Medulla oblongata (tissue), 1 donor: Measurements from ENCODE around the gene SYNGR1.
A peak's percentile ranks its signal among the peaks of the same experiment; 100 is the strongest.
"Not testable (repeated sequence)": the region's sequence is repeated elsewhere in the genome, so short reads cannot be mapped to it uniquely, and the experiment has no call there.

Experiments
- DNase-seq: peaks from one replicate; pipeline ENCODE4 v3.0.0-alpha.2; 2015; ENCODE audit errors: extremely low spot score

The SYNGR1 gene

GRCh38 chr22:39316440-39317083 lies 33.2 kb upstream of the SYNGR1 start:
- DNase-seq = peak; percentile 90

- no peak for DNase-seq
Measured at GRCh38 chr22:39317084-39317774, 32.6 kb upstream of the SYNGR1 start.

- no peak for DNase-seq
Measured at GRCh38 chr22:39317775-39318506, 31.9 kb upstream of the SYNGR1 start.

GRCh38 chr22:39318507-39319283 lies 31.1 kb upstream of the SYNGR1 start:
- no peak for DNase-seq

GRCh38 chr22:39319284-39320022 lies 30.3 kb upstream of the SYNGR1 start, which contains the start of gene RPL3:
Gene RPL3 (minus strand): TSS chr22:39319623. CDS start chr22:39319597, 26 bp downstream.
- DNase-seq = peak; percentile 99

- DNase-seq = not testable (repeated sequence)
Measured at GRCh38 chr22:39320616-39321029, 29.2 kb upstream of the SYNGR1 start.

- no peak for DNase-seq
Measured at GRCh38 chr22:39325392-39325932, 24.3 kb upstream of the SYNGR1 start.

GRCh38 chr22:39327995-39328754 lies 21.6 kb upstream of the SYNGR1 start:
- DNase-seq = no peak

GRCh38 chr22:39330553-39330952 lies 19.2 kb upstream of the SYNGR1 start:
- not testable (repeated sequence) for DNase-seq

GRCh38 chr22:39332441-39333064 lies 17.2 kb upstream of the SYNGR1 start:
- DNase-seq = peak; percentile 49

GRCh38 chr22:39336411-39336810 lies 13.4 kb upstream of the SYNGR1 start:
- DNase-seq = no peak

- DNase-seq = not testable (repeated sequence)
Measured at GRCh38 chr22:39339775-39340174, 10.0 kb upstream of the SYNGR1 start.

GRCh38 chr22:39341179-39341578 lies 8.6 kb upstream of the SYNGR1 start:
- no peak for DNase-seq

GRCh38 chr22:39343259-39344045 lies 6.3 kb upstream of the SYNGR1 start:
- peak; percentile 79 for DNase-seq

- DNase-seq = no peak
Measured at GRCh38 chr22:39344046-39344390, 5.8 kb upstream of the SYNGR1 start.

GRCh38 chr22:39345231-39345630 lies 4.6 kb upstream of the SYNGR1 start:
- DNase-seq = no peak

GRCh38 chr22:39348909-39349505 lies 784 bp upstream of the SYNGR1 start:
- peak; percentile 58 for DNase-seq

- DNase-seq = peak; percentile 64
Measured at GRCh38 chr22:39349506-39349966, 255 bp upstream of the SYNGR1 start.
